ENCODE data around the gene KSR1.

DNA sequence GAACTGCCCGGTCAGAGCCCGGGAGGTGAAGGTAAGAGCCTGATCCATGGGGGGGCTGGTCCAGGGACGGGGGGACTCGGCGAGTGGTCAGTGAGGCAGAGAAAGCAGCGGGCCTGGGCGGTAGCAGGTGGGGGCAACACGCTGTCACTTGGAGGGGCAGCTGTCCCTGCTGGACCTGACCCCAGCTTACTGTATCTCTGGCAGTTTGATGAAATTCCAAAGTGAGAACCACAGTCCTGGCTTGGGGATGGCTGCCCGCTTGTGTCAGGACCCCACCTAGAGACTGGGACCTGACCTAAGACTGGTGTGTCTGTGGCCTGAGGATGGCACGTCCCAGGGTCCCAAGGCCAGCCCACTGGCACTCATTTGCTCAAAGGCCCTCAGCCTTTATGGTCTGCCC is 35.1 kb upstream of the KSR1 start:
- TF ChIP-seq, protein P1, sequence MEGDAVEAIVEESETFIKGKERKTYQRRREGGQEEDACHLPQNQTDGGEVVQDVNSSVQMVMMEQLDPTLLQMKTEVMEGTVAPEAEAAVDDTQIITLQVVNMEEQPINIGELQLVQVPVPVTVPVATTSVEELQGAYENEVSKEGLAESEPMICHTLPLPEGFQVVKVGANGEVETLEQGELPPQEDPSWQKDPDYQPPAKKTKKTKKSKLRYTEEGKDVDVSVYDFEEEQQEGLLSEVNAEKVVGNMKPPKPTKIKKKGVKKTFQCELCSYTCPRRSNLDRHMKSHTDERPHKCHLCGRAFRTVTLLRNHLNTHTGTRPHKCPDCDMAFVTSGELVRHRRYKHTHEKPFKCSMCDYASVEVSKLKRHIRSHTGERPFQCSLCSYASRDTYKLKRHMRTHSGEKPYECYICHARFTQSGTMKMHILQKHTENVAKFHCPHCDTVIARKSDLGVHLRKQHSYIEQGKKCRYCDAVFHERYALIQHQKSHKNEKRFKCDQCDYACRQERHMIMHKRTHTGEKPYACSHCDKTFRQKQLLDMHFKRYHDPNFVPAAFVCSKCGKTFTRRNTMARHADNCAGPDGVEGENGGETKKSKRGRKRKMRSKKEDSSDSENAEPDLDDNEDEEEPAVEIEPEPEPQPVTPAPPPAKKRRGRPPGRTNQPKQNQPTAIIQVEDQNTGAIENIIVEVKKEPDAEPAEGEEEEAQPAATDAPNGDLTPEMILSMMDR (IDR thresholded peaks at IDR 0.05; ENCODE audit: insufficient read depth, low read depth, low read length): no peak
- no peak for TF ChIP-seq EZH2 (IDR thresholded peaks at IDR 0.05; ENCODE audit: insufficient read depth, low read length)
